NK-92 treated with Interleukin-12 subunit alpha and Interleukin-12 subunit beta, amount 100 ng/mL, for 24 hours (cell line): ENCODE measurements around the gene ZNF860.
"Not testable (repeated sequence)": the region's sequence is repeated elsewhere in the genome, so short reads cannot be mapped to it uniquely, and the experiment has no call there.

ENCODE experiments used
- DNase-seq: peaks from one replicate; lab custom pipeline; 2025; lab: John Stamatoyannopoulos, UW

The ZNF860 gene

GRCh38 chr3:31960793-31961431 lies 20.6 kb upstream of the ZNF860 start:
- no peak for DNase-seq

GRCh38 chr3:31962801-31963205 lies 18.7 kb upstream of the ZNF860 start:
- no peak for DNase-seq

GRCh38 chr3:31966978-31967591 lies 14.5 kb upstream of the ZNF860 start:
- no peak for DNase-seq

- no peak for DNase-seq
Observed at GRCh38 chr3:31967592-31967991, 14.0 kb upstream of the ZNF860 start.

- no peak for DNase-seq
Observed at GRCh38 chr3:31968369-31968926, 13.1 kb upstream of the ZNF860 start.

DNA sequence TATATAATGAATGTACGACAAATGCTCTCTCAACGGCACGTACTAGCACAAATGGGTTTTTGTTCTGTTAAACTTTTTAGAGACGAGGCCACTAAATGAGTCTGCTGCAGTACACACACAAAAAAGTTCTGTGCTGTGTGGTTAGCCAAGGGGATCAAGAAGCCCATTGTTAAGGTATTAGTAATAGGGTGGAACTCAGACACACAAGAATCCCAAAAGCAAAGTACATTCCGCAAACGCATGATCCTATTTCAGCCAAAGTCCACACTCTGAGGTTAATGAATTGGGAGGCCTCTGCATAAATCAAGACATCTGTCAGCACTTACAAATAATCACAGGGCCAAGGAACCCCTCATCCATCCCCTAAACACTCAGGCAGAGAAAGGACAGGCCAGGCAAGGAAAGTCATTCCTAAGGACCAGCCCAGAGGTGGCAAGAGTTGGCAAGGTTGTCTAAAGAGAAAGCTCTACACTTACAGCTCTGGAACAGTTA lies 12.6 kb upstream of the ZNF860 start:
- DNase-seq: no peak

DNA sequence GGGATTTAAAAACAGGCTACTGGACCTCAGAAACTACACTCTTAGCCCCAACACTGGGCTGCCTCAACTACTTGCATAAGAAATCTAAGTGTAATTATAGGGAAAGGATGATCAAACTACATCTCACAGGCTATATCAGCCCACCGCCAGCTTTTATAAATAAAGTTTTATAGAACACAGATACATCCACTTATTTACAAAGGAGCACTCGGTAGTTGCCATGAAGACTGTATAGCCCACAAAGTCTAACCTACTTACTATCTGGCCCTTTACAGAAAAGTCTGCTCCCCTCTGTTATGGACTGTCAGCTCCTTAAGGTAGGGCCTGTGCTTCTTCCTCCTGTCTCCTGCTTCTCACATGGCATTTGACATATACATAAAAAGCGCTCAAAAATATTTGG lies 9.9 kb upstream of the ZNF860 start:
- no peak for DNase-seq

DNA sequence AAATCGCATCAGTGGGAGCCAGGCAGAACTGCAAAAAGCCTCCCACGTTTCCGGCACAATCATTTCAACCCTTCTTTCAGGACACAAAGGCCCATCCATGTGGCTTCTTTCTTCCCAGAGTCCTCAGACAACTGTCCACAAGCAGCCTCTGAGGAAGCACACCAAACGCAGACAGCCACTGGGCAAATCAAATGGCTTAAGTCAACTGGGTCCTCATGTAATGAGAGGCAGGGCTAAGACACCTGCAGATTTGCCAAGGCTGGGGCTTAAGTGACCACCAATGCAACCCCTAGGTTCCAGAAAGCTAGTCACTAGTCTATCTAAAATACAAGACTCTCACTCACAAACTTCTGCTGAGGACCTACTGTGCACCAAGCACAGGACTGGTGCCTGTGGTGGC lies 8.5 kb upstream of the ZNF860 start:
- no peak for DNase-seq

GRCh38 chr3:31973837-31974236 lies 7.7 kb upstream of the ZNF860 start:
- no peak for DNase-seq

GRCh38 chr3:31974471-31974870 lies 7.1 kb upstream of the ZNF860 start:
- DNase-seq: no peak

- no peak for DNase-seq
Observed at GRCh38 chr3:31974964-31975363, 6.6 kb upstream of the ZNF860 start.

GRCh38 chr3:31976302-31976701 lies 5.2 kb upstream of the ZNF860 start:
- no peak for DNase-seq

- DNase-seq: no peak
Observed at GRCh38 chr3:31977736-31978135, 3.8 kb upstream of the ZNF860 start.

DNA sequence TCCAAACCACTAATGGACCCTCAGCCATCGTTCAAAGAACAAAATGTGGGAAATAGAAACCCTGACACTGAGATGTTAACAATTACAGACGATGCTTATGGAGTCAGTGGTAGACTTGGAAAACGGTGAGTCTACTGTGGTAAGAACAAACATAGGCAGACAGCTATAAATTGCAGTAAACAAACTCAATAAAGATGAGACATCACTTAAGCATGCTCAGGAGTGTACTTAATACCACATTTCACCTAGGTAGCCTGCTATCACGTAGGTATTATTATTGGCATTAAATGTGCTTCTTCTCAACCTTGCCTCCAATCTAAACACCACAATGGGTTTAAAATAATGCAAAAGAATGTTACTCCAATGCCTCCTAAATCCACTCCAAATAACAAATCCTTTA lies 3.0 kb upstream of the ZNF860 start:
- no peak for DNase-seq

DNA sequence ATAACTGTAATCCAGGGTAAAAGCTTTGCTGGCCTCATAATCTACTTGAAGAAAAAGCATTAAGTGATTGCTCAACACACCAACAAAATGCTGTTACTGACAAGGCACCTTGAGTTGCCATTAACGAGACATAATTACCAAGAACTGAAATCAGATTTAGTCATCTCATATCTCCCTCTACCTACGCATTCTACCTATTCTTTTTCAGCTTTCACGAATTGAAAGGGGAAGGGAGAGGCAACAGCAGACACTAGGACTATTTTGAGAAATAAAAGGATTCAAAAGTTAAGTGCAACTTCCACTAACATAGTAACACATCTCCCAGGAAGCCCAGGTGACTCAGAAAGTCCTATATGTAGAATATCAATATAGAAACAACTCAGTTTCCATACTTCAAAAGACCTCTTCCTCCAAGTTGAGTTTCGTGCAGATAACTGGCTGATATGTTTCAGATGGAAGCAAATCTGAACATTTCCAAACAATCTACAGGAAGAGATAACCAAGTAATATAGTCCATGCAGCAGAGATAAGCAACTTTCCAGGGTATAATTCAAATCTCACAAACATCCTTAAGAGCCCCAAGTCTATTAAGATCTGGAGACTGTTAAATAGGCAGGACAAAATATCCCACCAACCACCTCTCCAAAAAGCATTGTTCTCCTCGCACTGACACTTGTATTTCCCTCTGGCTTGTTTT lies 2.4 kb upstream of the ZNF860 start:
- DNase-seq: no peak

DNA sequence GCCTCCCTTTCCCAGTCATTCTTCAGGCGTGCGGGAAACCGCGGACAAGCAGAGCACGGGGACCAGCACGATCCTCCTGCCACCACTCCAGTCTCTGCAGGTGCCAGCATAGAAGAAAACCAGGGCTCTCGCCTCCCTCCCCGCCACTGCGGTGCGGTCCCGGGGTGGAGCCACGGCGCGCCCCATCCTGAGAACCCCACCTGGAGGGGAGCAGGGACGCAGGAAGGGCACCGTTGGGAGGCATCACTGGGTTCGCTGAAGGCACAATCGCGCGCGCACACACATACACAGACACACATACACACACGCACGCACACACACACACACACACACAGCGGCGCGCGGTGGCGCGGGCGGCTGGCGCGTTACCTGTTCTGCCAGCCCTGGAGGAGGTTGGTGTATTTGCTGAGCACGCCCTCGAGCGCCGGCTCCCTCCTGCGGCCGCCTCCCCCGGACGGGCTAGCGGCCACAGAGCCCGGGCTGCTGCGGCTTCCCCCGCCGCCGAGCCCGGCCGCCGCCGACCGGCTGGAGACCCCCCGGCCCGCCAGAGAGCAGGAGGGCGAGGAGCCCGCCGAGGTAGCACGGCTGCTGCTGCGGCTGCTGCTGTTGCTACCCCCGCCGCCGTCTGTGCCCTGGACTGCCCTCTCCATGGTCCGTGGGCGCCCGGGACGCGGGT lies 882 bp upstream of the ZNF860 start:
- no peak for DNase-seq

DNA sequence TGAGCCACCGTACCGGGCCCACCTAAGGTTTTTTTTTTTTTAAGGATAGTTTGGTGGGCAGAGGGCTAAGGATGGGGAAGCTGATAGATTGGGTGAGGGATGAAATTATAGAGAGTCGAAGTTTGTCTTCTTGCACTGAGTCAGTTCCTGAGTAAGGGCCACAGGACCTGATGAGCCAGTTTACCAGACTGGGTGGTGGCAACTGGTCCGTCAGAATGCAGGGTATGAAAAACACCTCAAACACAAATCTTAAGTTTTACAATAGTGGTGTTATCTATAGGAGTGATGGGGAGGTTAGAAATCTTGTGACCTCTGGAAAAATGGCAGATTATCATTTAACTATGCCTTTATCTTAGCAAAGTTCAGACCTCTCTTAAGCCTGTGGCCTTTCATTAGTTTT lies 2.8 kb downstream of the ZNF860 start:
- no peak for DNase-seq

- no peak for DNase-seq
Observed at GRCh38 chr3:31985831-31986230, 4.3 kb downstream of the ZNF860 start.

- no peak for DNase-seq
Observed at GRCh38 chr3:31988271-31988670, 6.7 kb downstream of the ZNF860 start.

- not testable (repeated sequence) for DNase-seq
Observed at GRCh38 chr3:31992995-31993394, 11.4 kb downstream of the ZNF860 start.

DNA sequence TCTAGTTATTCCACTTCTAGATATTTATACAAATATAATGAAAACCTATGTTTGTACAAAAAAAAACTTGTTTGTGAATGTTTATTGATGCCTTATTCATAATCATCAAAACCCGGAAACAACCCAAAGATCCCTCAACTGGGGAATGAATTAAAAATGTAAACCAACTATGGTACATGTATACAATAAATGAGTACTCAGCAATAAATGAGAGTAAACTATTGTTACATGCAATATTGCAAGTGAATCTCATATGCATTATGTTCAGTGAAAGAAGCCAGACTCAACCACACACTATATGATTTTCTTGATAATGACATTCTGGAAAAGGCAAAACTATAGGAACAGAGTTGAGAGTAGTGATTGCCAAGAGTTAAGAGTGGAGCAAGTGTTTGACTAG lies 12.3 kb downstream of the ZNF860 start:
- DNase-seq: no peak

DNA sequence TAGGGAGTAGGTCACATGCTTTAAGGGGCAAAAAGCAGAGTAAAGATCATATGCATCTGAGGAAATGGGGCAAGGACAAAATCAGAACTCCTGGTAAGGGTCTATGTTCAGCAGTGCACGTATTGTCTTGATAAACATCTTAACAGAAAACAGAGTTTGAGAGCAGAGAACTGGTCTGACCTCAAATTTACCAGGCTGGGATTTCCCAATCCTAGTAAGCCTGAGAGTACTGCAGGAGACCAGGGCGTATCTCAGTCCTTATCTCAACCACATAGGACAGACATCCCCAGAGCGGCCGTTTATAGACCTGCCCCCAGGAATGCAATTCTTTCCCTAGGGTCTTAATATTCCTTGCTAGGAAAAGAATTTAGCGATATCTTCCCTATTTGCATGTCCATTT lies 13.5 kb downstream of the ZNF860 start:
- DNase-seq: not testable (repeated sequence)
